WERI-Rb-1 (cell line): ENCODE data around the gene BCO2.
A peak's percentile ranks its signal among the peaks of the same experiment; 100 is the strongest.

Experiments
- DNase-seq: peaks from one replicate; pipeline ENCODE4 v3.0.0-alpha.2; 2020
- H3K27ac ChIP-seq: fragments of 250-450 bp; sonication (Bioruptor Pico); 2 replicates; pipeline ENCODE4 v1.5.1; 2020; ENCODE audit warnings: mild to moderate bottlenecking, moderate library complexity
- H3K27me3 ChIP-seq: fragments of 250-450 bp; sonication (Bioruptor Pico); 2 replicates; pipeline ENCODE4 v1.5.1; 2021; ENCODE audit warnings: mild to moderate bottlenecking, low read depth, moderate library complexity; ENCODE audit not compliant: insufficient read depth, severe bottlenecking
- H3K36me3 ChIP-seq: fragments of 250-450 bp; sonication (Bioruptor Pico); 2 replicates; pipeline ENCODE4 v1.5.1; 2020; ENCODE audit warnings: mild to moderate bottlenecking, moderate library complexity
- H3K4me3 ChIP-seq: 2 replicates; pipeline ENCODE4 v1.5.1; 2011; ENCODE audit warnings: low read depth, mild to moderate bottlenecking, control low read depth, low read length
- H3K9me3 ChIP-seq: fragments of 250-450 bp; sonication (Bioruptor Pico); 2 replicates; pipeline ENCODE4 v1.5.1; 2021; ENCODE audit warnings: mild to moderate bottlenecking, moderate library complexity; ENCODE audit not compliant: severe bottlenecking
- TF ChIP-seq, protein P1 (sequence below): IDR thresholded peaks from 2 replicates; pipeline ENCODE4 v1.5.1; 2011; ENCODE audit warnings: low read depth, mild to moderate bottlenecking, control low read depth, inconsistent platforms, low read length

BCO2 gene

DNA sequence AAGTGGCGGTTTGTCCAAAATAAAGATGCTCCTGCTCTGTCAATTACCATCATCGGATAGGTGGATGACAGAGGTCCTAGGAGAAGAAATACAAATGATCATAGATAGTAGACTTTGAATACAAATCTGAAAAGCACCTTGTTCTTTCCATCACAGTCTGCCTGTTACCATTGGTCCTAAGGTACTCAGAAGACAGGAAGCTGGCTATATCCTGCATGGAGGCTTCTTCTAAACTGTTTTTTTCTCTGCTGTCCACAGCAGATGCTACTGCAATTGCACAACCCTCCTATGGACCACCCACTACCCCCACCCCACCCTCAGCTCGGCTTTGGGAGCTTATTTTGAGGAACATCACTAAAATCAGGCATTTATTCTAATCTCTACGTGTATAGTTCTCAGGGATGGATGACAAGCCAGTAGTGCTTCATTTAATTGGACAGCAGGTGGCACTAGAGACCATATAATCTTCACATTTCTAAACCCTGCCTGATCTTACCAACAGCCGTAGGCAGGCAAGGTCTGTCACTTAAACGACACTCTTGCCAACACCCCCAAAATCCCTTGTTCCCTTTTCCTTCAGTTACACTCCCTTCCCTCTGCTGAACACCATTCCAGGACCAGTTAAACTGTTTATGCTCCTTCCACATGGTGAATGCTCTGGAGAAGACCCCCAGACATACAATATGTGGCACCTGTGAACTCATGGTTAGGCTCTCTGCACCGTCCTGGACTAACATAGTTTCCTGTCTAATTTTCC, 44.3 kb downstream of the BCO2 start:
- Histone ChIP-seq H3K27ac (no peak overlapping the region), H3K4me3 (no peak overlapping the region), H3K36me3 (no peaks in the 10 kb centered on the region), H3K27me3 (no peaks in the 10 kb centered on the region), H3K9me3 (no peaks in the 10 kb centered on the region)
- DNase-seq: peak; percentile 31
- TF ChIP-seq, protein P1, sequence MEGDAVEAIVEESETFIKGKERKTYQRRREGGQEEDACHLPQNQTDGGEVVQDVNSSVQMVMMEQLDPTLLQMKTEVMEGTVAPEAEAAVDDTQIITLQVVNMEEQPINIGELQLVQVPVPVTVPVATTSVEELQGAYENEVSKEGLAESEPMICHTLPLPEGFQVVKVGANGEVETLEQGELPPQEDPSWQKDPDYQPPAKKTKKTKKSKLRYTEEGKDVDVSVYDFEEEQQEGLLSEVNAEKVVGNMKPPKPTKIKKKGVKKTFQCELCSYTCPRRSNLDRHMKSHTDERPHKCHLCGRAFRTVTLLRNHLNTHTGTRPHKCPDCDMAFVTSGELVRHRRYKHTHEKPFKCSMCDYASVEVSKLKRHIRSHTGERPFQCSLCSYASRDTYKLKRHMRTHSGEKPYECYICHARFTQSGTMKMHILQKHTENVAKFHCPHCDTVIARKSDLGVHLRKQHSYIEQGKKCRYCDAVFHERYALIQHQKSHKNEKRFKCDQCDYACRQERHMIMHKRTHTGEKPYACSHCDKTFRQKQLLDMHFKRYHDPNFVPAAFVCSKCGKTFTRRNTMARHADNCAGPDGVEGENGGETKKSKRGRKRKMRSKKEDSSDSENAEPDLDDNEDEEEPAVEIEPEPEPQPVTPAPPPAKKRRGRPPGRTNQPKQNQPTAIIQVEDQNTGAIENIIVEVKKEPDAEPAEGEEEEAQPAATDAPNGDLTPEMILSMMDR: peak; percentile 60

GRCh38 chr11:112221274-112221835, 46.0 kb downstream of the BCO2 start:
- Histone ChIP-seq H3K27me3 (no peaks in the 10 kb centered on the region), H3K9me3 (no peaks in the 10 kb centered on the region), H3K4me3 (no peak overlapping the region), H3K36me3 (no peaks in the 10 kb centered on the region), H3K27ac (no peak overlapping the region)
- DNase-seq: no peak
- TF ChIP-seq, protein P1: no peak

- Histone ChIP-seq H3K9me3 (no peaks in the 10 kb centered on the region), H3K36me3 (no peaks in the 10 kb centered on the region), H3K27me3 (no peaks in the 10 kb centered on the region), H3K27ac (no peak overlapping the region), H3K4me3 (no peak overlapping the region)
- TF ChIP-seq, protein P1: no peak
- no peak for DNase-seq
These were observed 47.0 kb downstream of the BCO2 start for GRCh38 chr11:112222303-112222702.

- TF ChIP-seq, protein P1: no peak
- no peaks in the 10 kb centered on the region for H3K9me3 ChIP-seq
- no peak overlapping the region for H3K27ac ChIP-seq
- no peak overlapping the region for H3K4me3 ChIP-seq
- no peaks in the 10 kb centered on the region for H3K27me3 ChIP-seq
- H3K36me3 ChIP-seq: no peaks in the 10 kb centered on the region; the same call in 1 of the 2 replicates
- DNase-seq: no peak
These were observed 47.8 kb downstream of the BCO2 start for GRCh38 chr11:112223121-112223520.

DNA sequence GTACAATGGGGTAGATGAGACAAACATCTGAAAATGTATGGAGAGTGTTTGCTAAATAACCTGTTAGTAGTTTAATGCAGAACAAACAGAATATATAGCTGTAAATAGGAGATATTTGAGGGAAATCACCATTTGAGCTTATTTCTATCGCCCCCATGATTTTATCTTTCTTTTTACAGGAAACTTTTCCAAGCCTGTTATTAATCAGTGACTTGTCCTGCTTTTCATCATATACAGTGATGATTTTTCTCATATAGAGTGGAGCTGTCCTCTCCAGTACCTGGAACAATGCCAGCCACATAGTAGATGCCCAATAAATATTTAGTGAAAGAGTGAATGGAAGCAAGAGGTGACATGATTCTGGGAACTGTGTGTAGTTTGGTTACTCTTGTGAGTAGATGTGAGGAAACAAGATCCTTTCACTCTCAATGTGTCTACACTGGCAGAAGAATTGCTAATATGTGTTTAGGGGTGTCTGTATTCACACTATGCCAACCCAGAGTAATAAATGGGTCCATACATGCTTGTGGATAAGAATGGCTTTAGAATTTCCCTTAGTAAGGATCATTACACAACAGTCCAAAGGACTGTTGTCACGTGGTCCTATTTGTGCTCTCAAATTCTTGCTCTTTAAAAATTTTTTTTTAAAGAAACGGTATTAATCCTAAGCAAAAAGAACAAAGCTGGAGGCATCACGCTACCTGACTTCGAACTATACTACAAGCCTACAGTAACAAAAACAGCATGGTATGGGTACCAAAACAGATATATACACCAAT, 48.6 kb downstream of the BCO2 start:
- Histone ChIP-seq H3K9me3 (no peaks in the 10 kb centered on the region), H3K27me3 (no peaks in the 10 kb centered on the region), H3K36me3 (peaks cover 5% of the 10 kb centered on the region), H3K27ac (no peak overlapping the region), H3K4me3 (no peak overlapping the region)
- no peak for DNase-seq
- TF ChIP-seq, protein P1: no peak
